ENCODE data around the gene CD6. TPM values are rescaled to one million over a fixed set of nuclear protein-coding genes. Genes with fewer than 3 reads are reported as not detected.

Gene CD6
- total RNA-seq, 1 experiment from 2014 or later: not detected

- H3T11ph ChIP-seq (ENCODE audit: low read length): no peak overlapping the region
- no CpG with 5 or more reads among the region's 11 CpGs for WGBS (ENCODE audit: extremely low coverage, insufficient read length, low lambda C conversion rate)
- H3K56ac ChIP-seq (ENCODE audit: insufficient read length, low read depth, low read length): no peak overlapping the region
- H2AFZ ChIP-seq (ENCODE audit: low read length): no peak overlapping the region
- H2AK5ac ChIP-seq (ENCODE audit: insufficient read length, low read length): no peak overlapping the region
- H3K4me1 Mint-ChIP-seq: peaks cover 25 to 29% of the 10 kb centered on the region in 2 experiments
- no peak overlapping the region for H3K4ac ChIP-seq (ENCODE audit: low read depth, low read length)
- H2BK12ac ChIP-seq (ENCODE audit: insufficient read length, low read depth, low read length): no peak overlapping the region
- no peak overlapping the region for H4K91ac ChIP-seq (ENCODE audit: insufficient read length, low read depth, low read length)
- no peaks in the 10 kb centered on the region for H3K23me2 ChIP-seq (ENCODE audit: insufficient read length, low read depth, low read length, poor library complexity, severe bottlenecking)
- H3K9me3 Mint-ChIP-seq: no peaks in the 10 kb centered on the region; a peak in 1 of 5 replicates
- H3K27ac Mint-ChIP-seq: no peak overlapping the region
- peaks cover 15% of the 10 kb centered on the region for H3K27me3 Mint-ChIP-seq (ENCODE audit: low read depth)
- H3K9me3 ChIP-seq (ENCODE audit: control insufficient read depth, low read depth, low read length): no peaks in the 10 kb centered on the region
- H3K4me1 ChIP-seq (ENCODE audit: insufficient read depth, low read length): no peaks in the 10 kb centered on the region
- no peak overlapping the region for H3K9ac ChIP-seq (ENCODE audit: extremely low read depth, insufficient read length, low read length)
- H4K8ac ChIP-seq (replicated peaks; ENCODE audit: insufficient read length, low read depth, low read length): no peak overlapping the region
- no peak overlapping the region for H2BK120ac ChIP-seq (ENCODE audit: low read depth, low read length, poor library complexity, severe bottlenecking)
- DNase-seq: no peak
- H4K20me1 ChIP-seq (ENCODE audit: control insufficient read depth, insufficient read depth, insufficient read length): no peaks in the 10 kb centered on the region
- H3K4me2 ChIP-seq (ENCODE audit: insufficient read depth, insufficient read length, low read length): no peak overlapping the region
- no peak overlapping the region for H3K23ac ChIP-seq (ENCODE audit: insufficient read length, low read depth, low read length)
- no peak overlapping the region for H4K5ac ChIP-seq (ENCODE audit: insufficient read length, low read depth, low read length)
- H3K79me1 ChIP-seq (ENCODE audit: insufficient read depth, low read depth, low read length, poor library complexity, severe bottlenecking): no peaks in the 10 kb centered on the region
- H3K79me2 ChIP-seq (ENCODE audit: insufficient read depth, low read length): no peaks in the 10 kb centered on the region
- no peak overlapping the region for H3K27ac ChIP-seq (ENCODE audit: insufficient read length, low read depth, low read length)
- no peak overlapping the region for H2BK20ac ChIP-seq (ENCODE audit: low read depth, low read length, poor library complexity, severe bottlenecking)
- H3K27me3 ChIP-seq (ENCODE audit: insufficient read depth, low read length): no peaks in the 10 kb centered on the region
- no peak overlapping the region for H3K14ac ChIP-seq (ENCODE audit: insufficient read depth, low read length)
- H3K4me3 Mint-ChIP-seq: no peak overlapping the region
- TF ChIP-seq CTCF (conservative IDR thresholded peaks at IDR 0.05): peak; percentile 61
- H2BK15ac ChIP-seq (ENCODE audit: low read depth, low read length): no peak overlapping the region
- peaks cover 0 to 9% (median 2%) of the 10 kb centered on the region in 3 experiments; a peak in 4 of 7 replicates for H3K36me3 Mint-ChIP-seq (ENCODE audit: insufficient read depth in 1 of 3, low read depth in 3 of 3)
- H2BK5ac ChIP-seq (ENCODE audit: insufficient read length, low read length): no peak overlapping the region
- H3K18ac ChIP-seq (ENCODE audit: insufficient read length, low read depth, low read length): no peak overlapping the region
Measured at GRCh38 chr11:60944490-60945294, 26.8 kb upstream of the CD6 start.

Measured in H9 (cell line).